SKM-1 treated with dmso at 0.1 percent for 144 hours (cell line): ENCODE results near the gene GRB2.
"Not testable (repeated sequence)": the region's sequence is repeated elsewhere in the genome, so short reads cannot be mapped to it uniquely, and the experiment has no call there.

Experiments
- DNase-seq: peaks from one replicate; lab custom pipeline; 2025; ENCODE audit not compliant: unreplicated experiment; lab: John Stamatoyannopoulos, UW

The GRB2 gene

DNA sequence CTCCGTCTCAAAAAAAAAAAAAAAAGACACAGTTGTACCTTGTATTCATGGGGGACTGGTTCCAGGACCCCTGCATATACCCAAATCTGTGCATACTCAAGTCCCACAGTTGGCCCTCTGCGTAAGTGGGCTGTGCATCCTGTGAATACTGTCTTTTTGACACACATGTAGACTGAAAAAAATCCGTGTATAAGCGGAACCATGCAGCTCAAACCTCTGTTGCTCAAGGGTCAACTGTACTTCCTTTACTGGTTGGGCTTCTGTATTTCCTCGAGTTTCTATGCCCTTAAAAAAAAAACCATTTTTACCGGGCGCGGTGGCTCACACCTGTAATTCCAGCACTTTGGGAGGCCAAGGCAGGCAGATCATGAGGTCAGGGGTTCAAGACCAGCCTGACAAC, 52.3 kb downstream of the GRB2 start:
- DNase-seq, result no peak

DNA sequence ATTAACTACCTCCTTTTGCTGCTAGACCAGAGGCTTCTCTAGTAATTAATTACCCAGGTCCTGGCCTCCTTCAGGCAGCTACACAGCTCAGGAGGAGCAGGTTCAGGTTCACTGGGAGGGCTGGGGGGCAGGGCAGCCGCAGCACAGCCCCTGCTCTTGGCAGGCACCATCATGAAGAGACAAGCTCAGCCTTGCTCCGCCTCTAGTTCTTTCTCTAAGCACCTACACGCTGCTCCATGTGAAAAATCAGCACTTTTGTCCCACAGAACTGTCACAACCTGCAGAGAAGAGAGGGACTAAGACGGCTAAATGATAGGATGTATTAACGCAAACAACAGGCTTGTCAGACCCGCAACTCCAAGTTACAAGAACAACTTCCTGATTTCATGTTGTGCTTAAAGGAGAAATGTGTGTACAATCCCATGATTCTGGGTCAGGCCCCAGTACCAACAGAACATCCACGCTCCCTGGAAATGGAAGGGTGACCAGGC, 53.4 kb downstream of the GRB2 start:
- DNase-seq, result no peak

DNA sequence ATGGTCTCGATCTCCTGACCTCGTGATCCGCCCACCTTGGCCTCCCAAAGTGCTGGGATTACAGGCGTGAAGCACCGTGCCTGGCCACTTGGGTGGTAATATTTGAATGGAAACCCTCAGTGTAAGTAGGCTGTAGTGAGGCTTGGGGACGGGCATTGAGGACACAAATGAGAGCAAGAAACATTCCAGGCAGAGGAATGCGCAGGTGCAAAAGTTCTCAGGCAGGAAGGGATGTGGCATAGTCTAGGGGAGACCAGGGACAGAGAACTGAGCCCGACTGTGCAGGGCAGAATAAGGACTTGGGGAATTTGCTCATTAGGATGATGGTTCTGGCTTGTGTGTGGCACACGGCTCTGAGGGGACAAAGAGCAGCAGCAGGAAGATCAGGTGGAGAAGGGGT, 54.8 kb downstream of the GRB2 start:
- no peak for DNase-seq

DNA sequence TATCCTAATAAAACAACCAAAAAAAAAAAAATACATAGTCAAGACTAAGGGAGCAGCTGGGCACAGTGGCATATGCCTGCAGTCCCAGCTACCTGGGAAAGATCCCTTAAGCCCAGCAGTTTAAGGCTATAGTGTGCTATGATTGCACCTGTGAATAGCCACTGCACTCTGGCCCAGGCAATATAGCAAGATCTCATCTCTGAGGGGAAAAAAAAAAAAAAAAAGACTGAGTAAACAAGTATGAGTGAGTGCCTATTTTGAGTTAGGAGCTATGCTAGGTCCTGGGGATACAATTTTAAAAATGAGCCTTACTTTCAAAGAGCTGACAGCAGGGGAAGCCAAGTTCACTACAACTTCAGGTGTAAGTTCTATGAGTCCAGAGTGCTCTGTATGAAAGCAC, 55.4 kb downstream of the GRB2 start:
- no peak for DNase-seq

DNA sequence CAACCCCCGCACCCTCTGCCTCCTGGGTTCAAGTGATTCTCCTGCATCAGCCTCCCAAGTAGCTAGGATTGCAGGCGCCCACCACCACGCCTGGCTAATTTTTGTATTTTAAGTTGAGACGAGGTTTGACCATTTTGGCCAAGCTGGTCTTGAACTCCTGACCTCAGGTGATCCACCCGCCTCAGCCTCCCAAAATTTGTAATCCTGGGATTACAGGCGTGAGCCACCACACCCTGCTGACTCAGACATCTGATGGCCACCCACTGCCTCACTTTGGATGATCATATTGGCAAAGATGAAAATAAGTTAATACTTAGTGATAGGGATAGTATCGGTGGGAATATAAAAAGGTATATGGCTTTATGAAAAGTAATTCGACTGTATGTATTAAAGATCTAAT, 55.9 kb downstream of the GRB2 start:
- DNase-seq, result no peak

DNA sequence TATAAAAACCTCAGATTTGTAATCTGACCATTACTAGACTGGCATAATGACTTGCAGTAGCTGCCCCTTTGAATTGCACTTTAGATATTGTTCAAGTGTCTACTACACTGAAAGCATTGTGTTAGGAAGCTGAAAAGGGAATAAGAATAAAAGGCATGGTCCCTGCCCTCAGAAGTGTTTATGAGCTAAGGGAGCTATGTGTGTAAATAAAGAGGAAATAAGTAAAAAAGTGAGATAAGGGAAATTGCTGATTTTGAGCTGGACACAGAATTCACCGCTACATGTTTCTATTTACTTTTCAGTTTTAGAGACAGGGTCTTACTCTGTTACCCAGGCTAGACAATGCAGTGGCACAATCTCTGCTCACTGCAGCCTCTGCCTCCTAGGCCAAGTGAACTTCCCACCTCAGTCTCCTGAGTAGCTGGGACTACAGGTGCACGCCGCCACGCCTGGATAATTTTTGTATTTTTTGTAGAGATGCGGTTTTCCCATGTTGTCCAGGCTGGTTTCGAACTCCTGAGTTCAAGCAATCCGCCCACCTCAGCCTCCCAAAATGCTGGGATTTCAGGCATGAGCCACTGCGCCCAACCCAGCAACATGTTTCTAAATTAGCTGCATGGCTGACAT, 57.0 kb downstream of the GRB2 start:
- DNase-seq, result no peak

DNA sequence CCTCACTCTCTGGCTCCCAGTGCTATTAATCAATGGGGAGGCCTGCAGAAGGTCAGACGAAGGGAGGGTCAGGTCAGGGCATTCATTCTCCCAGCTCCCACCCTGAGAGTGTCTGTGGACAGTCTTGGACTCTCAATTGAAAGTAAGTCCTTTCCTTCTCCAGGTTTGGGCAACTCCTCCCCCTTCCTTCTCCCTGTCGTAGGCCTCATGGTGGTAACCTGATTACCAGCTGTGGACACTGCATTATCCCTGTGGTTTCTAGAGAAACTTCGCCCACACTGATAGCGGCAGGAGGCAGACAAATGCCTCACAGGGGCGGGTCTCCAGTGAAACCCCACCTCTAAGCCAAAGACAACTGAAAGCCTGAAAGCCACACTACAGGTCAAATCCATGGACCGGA, 58.6 kb downstream of the GRB2 start:
- no peak for DNase-seq

DNA sequence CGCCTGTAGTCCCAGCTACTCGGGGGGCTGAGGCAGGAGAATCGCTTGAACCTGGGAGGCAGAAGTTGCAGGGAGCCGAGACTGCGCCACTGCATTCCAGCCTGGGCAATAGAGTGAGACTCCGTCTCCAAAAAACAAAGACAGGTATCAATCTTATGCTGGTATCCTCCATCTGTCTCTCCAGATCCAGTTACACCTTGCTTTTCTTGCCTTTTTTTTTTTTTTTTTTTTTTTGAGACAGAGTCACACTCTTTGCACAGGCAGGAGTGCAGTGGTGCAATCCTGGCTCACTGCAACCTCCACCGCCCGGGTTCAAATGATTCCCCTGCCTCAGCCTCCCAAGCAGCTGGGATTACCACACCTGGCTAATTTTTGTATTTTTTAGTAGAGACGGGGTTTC, 59.1 kb downstream of the GRB2 start:
- DNase-seq, result not testable (repeated sequence)

DNA sequence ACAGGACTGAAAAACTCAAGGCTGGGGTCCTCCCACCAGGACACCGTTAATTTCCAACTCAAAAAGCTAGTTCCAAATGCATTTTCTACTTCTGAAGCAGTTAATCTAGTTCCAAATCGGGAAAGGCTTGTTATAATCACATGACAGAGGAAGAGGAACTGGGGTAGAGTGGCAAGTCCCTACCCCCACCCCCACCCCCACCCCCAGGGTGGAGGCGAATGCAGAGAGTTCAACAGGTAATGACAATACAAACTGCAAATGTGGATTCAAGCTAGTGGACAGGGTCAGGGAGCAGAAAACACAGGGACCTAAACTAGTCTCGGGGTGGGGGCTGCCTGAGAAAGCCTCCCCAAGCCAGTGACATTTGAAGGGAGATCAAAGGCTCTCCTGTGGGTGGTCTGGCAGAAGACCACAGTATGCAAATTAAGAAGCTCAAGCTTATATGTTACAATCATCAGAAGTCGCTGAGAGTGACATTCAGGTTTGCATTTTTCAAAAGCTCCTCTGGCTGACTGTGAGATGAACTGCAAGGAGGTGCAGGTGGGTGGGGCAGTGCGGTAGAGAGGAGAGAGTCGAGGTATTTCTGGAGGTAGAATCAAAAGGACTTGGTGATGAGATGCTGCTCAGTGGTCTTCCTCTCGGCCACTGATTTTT, 59.8 kb downstream of the GRB2 start:
- DNase-seq, result peak; percentile 47

DNA sequence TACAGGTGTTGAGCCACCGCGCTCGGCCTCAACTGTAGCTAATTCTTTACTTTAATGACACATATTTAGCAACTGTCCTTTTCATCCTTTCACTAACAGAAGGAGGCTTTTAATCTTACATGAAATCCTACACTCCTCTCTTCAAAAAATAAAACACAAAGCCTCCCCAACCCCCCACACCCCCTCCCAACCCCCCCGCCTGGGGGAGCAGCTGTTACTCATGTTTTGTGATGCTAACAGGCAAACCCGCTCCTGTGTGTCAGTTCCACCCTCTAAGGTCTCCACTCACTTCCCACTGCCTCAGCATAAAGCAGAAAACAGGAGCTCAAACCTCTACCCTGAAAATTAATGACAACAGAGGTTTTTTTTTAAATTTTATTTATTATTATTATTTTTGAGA, 60.8 kb downstream of the GRB2 start:
- no peak for DNase-seq

DNA sequence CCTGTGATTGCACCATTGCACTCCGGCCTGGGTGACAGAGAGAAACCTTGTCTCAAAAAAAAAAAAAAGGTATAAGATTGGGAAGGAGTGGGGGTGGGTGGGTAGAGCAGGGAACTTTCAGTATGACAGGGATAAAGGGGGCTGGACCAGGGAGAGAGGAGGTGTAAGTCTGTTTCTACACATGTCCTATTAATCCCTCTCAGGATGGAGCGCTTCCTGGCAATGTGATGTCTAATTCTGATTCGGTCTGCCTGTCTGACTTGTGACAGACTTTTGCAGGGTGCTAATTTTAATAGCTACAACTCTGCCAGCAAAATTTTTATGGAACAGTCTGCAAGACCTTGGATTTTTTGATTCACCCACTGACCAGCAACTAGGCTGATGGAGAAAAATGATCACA, 62.5 kb downstream of the GRB2 start:
- DNase-seq, result no peak

DNA sequence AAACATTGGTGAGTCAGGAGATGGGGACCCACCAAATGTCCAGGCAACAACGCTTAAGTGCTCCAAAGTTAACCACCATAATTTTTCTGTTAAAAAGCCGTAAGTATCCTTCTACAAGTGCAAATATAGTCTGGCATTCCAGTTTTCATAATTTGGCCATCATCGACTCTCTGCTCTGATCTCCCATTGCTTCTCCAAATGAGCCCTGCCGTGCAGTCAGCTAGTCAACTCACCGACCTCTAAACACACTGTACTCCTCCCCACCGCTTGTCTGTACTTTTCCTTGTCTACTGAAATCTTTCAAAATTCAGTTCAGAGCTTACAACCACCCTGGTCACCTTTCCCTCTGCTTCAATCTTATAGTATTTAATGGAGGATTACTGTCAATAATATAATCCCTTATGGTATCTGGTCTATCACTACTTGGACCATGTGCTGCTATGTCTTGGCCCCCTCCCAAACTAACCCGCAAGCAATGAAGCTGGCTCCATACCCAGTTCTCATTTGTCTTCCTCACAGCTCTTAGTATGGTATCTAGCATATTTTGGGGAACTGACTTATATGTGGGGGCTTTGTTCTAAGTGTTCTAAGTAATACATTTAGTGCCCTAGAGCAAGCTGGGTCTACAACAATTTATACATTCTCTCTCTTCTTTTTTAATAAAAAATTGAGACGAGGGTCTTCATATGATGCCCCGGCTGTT, 63.5 kb downstream of the GRB2 start:
- DNase-seq, result no peak

DNA sequence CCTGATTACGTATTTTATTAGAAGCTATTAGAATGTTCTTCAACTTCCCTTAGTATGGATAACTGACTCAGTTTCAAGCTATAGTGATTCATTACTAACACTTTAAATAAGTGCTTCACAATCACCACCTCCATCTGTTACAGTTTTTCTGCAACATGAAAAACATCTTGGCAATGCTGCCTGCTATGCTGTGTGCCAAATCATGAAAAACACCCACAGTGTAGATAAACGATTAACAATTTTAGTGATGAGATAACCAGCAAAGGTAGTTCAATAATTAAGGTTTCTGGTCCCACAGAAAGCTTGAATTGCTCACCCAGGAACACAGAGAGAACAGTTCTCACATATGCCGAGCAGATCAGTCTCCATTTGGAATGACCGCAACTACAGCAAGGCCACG, 64.8 kb downstream of the GRB2 start:
- DNase-seq, result no peak

DNA sequence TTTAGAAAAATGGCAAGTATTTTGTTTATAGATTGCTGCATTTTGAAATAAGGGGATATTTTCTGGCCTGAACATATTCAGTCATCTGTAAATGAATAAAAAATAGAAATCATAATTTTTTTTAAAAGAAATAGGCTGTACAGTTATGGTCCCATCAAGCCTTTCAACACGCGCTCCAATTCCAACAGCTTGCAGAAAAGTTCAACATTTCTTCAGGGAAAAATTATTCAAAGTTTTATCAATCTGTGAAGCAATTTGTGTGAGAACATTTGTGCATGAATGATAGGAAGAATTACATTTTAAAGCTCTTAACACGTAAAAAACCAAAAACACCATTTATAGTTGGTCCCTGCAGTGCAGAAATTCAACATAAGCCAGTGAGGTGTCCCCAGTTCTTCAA, 65.5 kb downstream of the GRB2 start:
- DNase-seq, result no peak

DNA sequence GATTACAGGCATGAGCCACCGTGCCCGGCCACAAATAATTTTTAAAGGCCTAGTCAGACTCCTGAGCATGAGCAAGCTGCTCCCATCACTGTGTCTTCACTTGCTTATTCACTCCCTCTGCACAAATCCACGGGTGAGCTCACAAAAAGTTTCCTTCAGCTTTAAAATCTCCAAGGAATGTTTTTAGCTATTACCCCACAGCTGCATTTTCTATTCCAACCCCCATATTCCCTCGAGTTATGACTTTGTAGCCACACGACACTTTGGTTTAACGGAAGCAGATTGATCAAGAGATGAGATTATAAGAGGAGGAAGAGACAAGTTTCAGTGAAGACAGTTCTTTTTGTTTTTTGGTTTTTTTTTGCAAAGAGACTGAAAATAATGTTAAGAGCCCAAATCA, 67.1 kb downstream of the GRB2 start:
- peak; percentile 64 for DNase-seq

DNA sequence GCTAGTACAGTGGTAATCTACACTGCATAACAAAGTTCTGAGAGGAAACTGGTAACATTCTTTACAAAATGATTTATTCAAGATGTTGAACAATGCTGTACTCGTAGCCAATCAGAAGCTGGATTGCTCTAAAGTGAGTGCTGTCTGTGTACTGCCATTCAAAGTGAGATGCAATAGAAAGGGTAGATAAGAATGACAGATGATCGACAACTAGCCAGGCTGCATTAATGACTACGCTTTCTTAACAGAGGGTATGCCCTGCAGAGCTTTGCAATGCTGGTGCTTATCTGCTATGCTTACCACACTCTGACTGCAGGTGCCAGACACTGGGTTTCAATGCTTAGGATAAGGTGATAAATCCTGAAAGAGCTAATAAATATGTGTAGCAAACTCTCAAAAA, 70.2 kb downstream of the GRB2 start:
- no peak for DNase-seq

DNA sequence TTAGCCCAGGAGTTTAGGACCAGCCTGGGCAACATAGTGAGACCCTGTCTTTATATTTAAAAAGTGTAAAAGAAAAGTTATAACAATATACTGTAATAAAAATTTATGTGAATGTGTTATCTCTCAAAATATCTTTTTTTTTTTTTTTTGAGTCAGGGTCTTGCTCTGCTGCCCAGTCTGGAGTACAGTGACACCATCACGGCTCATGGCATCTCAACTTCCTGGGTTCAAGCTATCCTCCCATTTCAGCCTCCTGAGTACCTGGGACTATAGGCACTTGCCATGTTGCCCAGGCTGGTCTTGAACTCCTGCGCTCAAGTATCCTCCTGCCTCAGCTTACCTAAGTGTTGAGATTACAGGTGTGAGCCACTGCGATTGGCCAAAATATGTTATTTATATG, 70.8 kb downstream of the GRB2 start:
- no peak for DNase-seq

DNA sequence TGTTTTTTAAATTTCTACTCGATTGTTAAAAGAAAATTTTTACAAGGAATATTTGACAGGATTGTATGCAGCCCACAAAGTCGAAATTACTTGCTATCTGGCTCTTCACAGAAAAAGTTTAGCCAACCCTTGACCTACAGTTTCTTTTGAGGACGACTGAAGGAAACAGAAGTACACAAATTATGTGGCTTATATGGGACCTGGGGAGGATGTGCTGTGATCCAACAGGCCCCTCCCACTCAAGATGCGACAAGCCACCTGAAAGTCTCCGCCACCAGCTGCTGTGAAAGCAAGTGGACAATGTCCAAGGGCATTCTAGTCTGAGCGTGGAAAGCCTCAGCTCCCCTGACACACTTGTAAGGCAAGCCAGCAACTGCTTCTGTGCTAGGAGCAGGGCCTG, 73.8 kb downstream of the GRB2 start:
- DNase-seq, result no peak

DNA sequence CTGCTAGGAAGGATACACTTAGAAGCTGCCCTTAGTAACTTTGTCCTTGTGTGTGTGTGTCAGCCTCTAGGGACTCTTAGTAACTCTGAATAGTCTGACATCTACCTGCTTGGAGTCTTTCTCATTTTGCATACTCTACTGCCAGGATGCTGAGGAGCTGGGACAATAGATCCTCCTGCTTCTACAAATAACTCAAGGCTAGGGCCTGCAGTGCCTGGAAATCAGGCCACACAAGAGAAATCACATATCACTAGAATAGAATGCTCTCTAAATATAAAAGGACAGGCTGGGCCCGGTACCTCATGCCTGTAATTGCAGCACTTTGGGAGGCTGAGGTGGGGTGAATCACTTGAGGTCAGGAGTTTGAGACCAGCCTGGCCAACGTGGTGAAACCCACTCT, 77.7 kb downstream of the GRB2 start:
- no peak for DNase-seq

DNA sequence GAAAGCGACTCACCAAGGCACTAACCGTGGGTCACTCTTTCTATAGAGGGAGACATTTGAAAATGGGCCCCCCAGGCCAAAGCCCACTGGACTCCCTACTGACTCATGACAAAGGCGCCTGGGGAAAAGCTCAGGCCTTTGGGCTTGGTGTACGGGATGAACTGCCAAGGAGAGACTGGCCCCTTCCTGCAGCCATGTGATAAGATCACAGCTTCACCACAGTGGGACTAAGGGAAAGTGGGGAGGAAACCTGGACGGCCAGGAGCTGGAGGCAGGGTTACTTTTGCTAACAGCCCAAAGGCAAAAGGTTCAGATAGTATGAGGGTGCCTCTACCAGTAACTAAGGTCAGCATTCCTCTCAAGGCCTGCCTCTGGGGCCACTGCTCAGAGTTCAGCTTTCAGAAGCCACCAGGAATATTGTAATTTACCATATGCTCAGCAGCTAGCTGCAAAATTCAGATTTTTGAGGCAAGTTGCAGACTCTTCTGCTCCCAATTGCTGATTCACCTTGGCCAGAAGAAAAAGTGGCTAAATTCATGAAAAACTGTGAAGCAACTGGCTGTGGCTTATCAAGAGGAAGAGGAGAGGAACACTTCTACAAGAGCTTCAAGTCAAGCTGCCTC, 79.1 kb downstream of the GRB2 start:
- DNase-seq, result peak; percentile 71

DNA sequence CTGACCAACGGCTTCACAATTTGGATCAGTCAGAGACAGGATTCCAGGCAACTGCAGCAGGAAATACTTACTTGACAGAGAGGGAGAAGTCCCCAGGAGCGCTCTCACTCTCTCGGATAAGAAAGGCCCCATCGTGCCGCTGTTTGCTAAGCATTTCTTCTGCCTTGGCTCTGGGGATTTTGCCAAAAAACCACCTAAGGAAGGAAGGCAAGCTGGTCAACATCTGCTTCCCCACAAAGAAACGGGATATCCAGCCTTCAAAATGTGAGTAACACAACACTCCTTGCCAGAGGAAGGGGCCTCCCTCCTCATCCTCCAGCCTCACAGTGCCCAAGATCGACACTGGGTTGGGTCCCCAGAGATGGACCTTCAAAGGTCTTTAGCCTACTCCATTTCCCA, 79.7 kb downstream of the GRB2 start:
- DNase-seq, result no peak

DNA sequence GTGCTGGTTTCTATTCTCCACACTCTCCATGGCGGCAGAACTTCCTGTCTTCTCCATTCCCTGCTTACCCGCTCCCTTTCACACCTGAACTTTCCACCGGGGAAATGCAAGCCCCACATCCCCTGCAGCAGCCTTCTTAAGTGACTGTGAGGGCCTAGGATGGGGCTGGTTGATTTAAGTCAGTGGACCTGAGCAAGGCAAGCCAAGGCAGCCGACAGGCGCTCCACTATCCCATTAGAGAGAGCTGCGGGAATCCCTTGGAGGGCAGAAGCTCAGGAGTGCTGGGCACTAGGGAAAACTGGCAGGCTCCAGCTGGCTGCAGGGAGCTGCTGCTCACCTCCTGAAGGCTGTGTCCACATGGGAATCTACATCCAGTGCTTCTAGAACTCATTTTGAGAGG, 80.1 kb downstream of the GRB2 start:
- DNase-seq, result no peak
